Inflammatory macrophage (primary cell): Measurements from ENCODE around the gene GSTT2.
"Not testable (repeated sequence)": the region's sequence is repeated elsewhere in the genome, so short reads cannot be mapped to it uniquely, and the experiment has no call there.

Experiments used
- DNase-seq, 2 donors: peaks; one replicate each; pipeline ENCODE4 v3.0.0-alpha.2; 2020 to 2022

The GSTT2 gene

DNA sequence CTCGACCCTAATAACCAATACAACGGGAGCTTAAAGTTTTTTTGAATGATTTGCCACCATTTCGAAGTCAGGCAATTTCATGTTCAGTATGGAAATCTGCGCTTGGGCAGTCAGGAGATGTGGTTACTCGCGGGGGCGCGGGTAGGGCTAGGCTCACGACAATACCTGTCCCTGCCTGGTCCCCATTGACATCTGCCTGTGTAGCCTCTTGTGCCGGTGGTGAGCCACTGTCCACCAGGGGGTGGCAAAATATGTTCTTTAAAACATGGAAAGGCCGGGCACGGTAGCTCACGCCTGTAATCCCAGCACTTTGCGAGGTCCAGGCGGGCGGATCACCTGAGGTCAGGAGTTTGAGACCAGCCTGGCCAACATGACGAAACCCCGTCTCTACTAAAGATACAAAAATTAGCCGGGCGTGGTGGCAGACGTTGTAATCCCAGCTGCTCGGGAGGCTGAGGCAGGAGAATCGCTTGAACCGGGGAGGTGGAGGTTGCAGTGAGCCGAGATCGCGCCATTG lies 5.0 kb upstream of the GSTT2 start:
- not testable (repeated sequence) for DNase-seq

DNA sequence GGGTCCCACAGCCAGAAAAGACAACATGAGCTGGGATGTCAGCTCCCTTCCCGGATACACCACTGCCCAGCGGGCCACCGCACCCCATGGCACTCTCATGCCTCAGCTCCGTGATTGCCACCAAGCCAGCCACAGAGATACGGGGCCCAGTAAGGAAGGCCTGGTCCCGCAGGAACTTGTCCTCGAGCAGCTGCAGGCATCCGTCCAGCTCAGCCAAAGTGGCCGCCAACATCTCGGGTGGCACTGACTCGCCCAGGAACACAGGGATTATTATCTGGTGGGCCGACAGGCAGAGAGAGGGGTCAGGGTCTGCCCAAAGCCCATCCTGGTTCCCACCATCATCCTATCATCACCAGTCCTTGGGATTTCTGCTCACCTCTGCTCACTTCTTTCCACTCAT lies 2.6 kb upstream of the GSTT2 start:
- DNase-seq: not testable (repeated sequence)

DNA sequence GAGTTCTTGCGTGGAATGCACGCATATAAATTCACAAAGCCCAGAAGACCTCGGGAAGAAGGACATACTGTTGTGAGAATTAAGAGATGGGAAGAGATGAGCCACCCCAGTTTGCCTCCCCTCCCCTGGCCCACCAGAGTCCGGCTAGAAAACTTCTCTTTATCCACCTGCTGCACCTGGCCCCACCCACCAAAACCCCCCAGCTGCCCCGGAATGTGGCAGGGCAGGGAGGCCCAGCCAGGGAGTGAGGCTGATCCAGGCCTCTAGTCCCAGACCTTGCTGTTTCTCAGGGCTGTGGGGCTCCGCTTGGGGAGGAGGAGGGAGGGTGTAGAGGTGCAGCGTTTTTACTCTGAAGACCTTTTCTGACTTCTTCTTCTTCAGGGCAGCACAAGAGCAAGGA lies 633 bp downstream of the GSTT2 start:
- not testable (repeated sequence) for DNase-seq

GRCh38 chr22:23984430-23984829 lies 4.5 kb downstream of the GSTT2 start:
- DNase-seq: peak in 1 of 2 donors; percentile 67

DNA sequence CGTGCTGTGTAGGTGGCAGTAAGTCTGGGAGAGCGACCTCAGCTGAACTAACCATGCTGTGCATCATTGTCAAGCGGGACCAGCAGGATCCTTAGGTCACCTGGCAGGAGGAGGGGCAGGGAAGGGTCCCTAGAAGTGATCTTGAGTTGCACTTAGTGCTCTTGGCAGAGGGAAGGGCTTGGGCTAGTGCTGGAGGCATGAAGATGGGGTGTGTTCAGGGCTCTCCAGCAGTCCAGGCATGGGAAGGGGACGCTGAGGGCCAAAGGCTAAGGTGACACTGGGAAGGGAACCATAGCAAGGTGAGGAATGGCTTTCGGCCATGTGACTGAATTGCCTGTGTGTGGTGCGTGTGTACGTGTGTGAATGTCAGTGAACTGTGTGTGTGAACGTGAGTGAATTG lies 6.2 kb downstream of the GSTT2 start:
- not testable (repeated sequence) for DNase-seq

- DNase-seq: not testable (repeated sequence)
Observed at GRCh38 chr22:23986538-23987178, 6.7 kb downstream of the GSTT2 start.

GRCh38 chr22:23989583-23990244 lies 9.8 kb downstream of the GSTT2 start:
- peak in 1 of 2 donors; percentile 19 for DNase-seq

GRCh38 chr22:23993080-23993479 lies 13.1 kb downstream of the GSTT2 start:
- DNase-seq: not testable (repeated sequence)

DNA sequence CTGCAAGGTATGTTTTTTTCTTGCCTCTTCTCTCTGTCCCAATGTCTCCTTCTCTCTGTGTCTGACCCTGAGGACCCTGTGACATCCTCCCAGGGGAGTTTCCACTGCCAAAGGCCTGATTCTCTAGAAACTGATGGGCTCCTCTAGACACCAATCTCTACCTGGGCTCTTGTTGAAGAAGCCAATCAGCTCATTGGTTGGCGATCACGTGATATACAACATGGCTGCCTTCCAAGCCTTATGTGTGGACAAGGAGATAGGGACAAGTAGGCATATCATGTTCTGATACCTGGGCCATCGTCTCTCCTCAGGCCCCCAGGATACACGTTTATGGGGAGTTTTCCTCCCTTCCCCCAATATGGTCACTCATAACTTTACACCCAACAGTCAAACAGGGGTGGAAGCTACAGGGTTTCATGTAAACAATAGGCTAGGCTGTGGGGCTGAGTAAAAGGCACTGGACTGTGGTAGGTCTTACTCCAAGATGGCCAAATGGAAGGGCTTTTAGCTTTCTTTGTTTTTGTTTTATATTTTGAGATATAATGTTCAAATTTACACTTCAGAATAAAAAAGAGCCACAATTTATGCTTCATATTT lies 13.7 kb downstream of the GSTT2 start:
- not testable (repeated sequence) for DNase-seq

DNA sequence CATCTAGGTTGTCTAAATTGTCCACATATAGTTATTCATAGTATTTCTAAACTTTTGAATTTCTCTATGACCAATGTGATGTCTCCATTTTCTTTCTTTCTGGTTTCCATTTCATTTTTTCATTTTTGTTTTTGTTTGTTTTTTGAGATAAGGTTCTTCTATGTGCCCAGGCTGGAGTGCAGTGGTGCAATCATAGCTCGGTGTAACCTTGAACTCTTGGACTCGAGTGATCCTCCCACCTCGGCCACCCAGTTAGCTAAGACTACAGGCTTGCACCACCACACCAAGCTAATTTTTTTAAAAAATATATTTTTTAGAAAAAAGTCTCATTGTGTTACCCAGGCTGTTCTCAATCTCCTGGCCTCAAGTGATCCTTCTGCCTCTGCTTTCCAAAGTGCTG lies 17.2 kb downstream of the GSTT2 start:
- DNase-seq: no peak

DNA sequence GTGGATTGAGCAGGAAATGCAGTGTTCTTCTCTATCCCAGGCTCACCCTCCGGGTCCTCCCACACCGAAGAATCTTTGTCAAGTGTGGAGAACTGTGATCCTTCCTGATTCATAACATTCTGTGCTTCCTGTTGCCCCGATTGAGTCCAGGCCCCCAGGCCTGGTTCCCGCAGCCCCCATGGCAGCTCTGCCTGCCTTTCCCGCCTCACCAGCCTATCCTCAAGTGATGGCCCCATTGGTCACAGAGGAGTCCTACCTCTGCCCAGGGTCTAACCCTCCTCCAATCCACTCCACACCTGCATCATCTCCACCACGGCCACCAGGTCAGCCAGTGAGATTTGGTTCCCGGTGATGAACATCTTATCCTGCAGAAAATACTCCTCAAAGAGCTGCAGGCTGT lies 19.8 kb downstream of the GSTT2 start:
- not testable (repeated sequence) for DNase-seq

DNA sequence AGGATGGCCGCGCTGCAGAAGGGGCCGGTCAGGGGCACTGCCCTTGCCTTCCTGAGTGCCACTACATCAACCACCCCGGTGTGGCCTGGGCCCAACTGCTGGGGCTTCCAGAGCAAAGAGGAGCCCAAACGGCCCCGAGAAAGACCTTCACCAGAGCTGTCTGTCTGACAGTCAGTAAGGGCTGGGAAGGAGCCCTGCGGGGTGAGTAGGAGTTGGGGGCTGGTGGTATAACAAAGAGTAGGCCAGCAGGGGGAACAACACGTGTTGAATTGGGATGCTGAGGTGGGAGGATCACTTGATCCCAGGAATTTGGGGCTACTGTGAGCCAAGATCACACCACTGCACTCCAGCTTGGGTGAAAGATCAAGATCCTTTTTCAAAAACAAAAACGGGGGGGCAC lies 21.4 kb downstream of the GSTT2 start:
- no peak for DNase-seq

GRCh38 chr22:24002272-24002671 lies 22.3 kb downstream of the GSTT2 start:
- no peak for DNase-seq

- no peak for DNase-seq
Observed at GRCh38 chr22:24002851-24003250, 22.9 kb downstream of the GSTT2 start.

DNA sequence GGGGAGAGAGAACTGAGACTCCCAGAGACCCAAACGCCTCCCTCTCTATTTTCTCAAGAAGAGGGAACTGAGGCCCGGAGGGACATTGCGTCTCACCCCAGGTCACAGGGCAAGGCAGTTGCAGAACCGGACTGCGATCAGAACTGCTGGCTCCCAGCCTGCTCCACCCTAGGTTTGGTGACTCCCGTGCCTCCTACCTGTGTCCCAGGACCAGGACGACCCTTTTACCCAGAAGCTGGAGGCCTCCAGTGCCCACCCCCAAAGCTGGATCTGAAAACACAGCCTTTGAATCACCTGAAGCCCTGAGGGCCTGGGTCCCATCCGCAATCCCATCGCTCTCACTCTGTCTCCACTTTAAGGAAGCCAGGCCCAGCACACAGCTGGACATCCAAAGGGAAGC lies 24.0 kb downstream of the GSTT2 start:
- no peak for DNase-seq

GRCh38 chr22:24005201-24005600 lies 25.3 kb downstream of the GSTT2 start, which contains the start of gene GSTT4:
GSTT4 (minus strand) TSS chr22:24005453; CDS start chr22:24005356, 97 bp downstream.
- DNase-seq: no peak

GRCh38 chr22:24006207-24006913 lies 26.4 kb downstream of the GSTT2 start:
- DNase-seq: no peak

DNA sequence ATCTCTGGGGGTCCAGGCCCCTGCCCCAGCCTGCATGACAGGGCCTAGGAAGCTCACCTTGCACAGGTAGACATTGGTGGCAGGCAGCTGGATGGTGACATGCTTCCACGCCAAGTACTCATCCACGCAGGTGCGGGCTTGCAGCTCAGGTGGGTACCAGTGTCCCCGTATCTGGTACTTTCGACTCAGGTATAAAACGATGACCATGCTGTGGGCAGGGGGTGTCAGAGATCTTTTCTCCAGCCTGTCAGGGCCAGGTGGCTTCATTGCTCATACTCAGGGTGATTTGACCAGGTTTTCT lies 26.9 kb downstream of the GSTT2 start:
- DNase-seq: no peak

GRCh38 chr22:24007253-24008021 lies 27.5 kb downstream of the GSTT2 start:
- DNase-seq: no peak

DNA sequence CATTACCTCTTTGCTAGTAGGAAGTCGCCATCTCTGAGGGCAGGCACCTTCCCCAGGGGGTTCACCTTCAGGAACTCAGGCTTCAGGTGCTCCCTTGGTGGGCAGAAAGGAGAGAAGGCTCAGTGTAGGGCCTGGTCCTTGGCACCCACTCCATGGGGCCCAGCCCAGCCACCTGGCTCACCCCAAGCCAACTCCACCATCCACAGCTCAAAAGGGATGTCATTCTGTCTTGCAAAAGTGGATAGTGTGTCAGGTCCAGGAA lies 28.0 kb downstream of the GSTT2 start:
- no peak for DNase-seq

GRCh38 chr22:24008381-24009226 lies 28.7 kb downstream of the GSTT2 start:
- DNase-seq: no peak
